H1 (cell line): ENCODE measurements around the gene ANKFN1. TPM values are rescaled to one million over a fixed set of nuclear protein-coding genes. Genes with fewer than 3 reads are reported as not detected.

Experiments used
- CBX5 ChIP-seq: fragments of 300-800, 300-1000 bp; sonication (generic); IDR thresholded peaks from 2 replicates; pipeline ENCODE4 v1.7.1; 2016; ENCODE audit warnings: antibody characterized with exemption, low read length, low read depth
- CHD1 ChIP-seq: IDR thresholded peaks from 2 replicates; pipeline ENCODE4 v1.6.1; 2012; ENCODE audit warnings: low read depth, low read length, improper control_type of control experiment
- HDAC2 ChIP-seq, 2 experiments: fragments of 300-600 bp in 1 of 2; sonication (generic) in 1 of 2; IDR thresholded peaks; 2 replicates each; pipeline ENCODE4 v1.6.1; 2011 to 2012; ENCODE audit warnings: low read depth in 2 of 2, low read length in 2 of 2, mild to moderate bottlenecking in 2 of 2, moderate library complexity in 2 of 2, borderline replicate concordance in 1 of 2, inconsistent platforms in 1 of 2
- HDAC6 ChIP-seq: IDR thresholded peaks from one replicate; pipeline ENCODE4 v1.7.1; 2012; ENCODE audit warnings: low read depth, mild to moderate bottlenecking, inconsistent platforms, low read length, moderate library complexity
- PHF8 ChIP-seq: fragments of 200-600 bp; sonication (generic); conservative IDR thresholded peaks from 2 replicates; pipeline ENCODE4 v1.7.1; 2012; ENCODE audit warnings: low read depth, mild to moderate bottlenecking, inconsistent platforms, low read length, moderate library complexity
- polyA plus RNA-seq, 7 experiments: library from polyadenylated mRNA; depleted of rRNA in 3 of 7; stranded (reverse) in 5 of 7; unstranded in 2 of 7; fragments of >200 nt in 5 of 7; fragments of 200-250 nt in 2 of 7; gene quantifications; 1 replicate in 5 of 7; 2 replicates in 1 of 7; 4 replicates in 1 of 7; pipeline versions ENCODE4 v1.2.1 to v1.2.3, GENCODE V29; 2011 to 2013; ENCODE audit warnings: missing spikeins in 2 of 7, mixed read lengths in 2 of 7
- total RNA-seq: library from RNA; stranded (reverse); fragmentation: NEBNext Ultra II Directional; extraction: Animal tissue kit (Norgen Biotek cat#: 25700); gene quantifications from 2 replicates; pipeline ENCODE4 v1.2.1, GENCODE V29; 2021

ANKFN1 gene
- total and polyA plus RNA-seq, 2 of the 8 experiments (the other 6 are each of a cell fraction or from before 2014, with no cell fraction given), result not detected

GRCh38 chr17:56114469-56114868, 38.8 kb upstream of the ANKFN1 start (continued):
- no peak for TF ChIP-seq HDAC6
- no peak for TF ChIP-seq HDAC2 (IDR thresholded peaks at IDR 0.05; ENCODE audit: borderline replicate concordance in 1 of 2, low read depth in 2 of 2, low read length in 2 of 2)
- no peak for TF ChIP-seq PHF8
- TF ChIP-seq CHD1, result no peak
- TF ChIP-seq CBX5, result no peak
